Activated CD4-positive, CD25-positive, alpha-beta regulatory T cell treated with anti-CD3 and anti-CD28 coated beads, Interleukin-2, amount 50 U/mL, for 16 hours (primary cell): ENCODE measurements around the gene CERS4.
A peak's percentile ranks its signal among the peaks of the same experiment; 100 is the strongest.
"Not testable (repeated sequence)": the region's sequence is repeated elsewhere in the genome, so short reads cannot be mapped to it uniquely, and the experiment has no call there.

ENCODE experiments used
- DNase-seq: peaks from one replicate; pipeline ENCODE4 v3.0.0-alpha.2; 2020; ENCODE audit warnings: low read depth, low spot score

Gene CERS4, protein sequence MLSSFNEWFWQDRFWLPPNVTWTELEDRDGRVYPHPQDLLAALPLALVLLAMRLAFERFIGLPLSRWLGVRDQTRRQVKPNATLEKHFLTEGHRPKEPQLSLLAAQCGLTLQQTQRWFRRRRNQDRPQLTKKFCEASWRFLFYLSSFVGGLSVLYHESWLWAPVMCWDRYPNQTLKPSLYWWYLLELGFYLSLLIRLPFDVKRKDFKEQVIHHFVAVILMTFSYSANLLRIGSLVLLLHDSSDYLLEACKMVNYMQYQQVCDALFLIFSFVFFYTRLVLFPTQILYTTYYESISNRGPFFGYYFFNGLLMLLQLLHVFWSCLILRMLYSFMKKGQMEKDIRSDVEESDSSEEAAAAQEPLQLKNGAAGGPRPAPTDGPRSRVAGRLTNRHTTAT

DNA sequence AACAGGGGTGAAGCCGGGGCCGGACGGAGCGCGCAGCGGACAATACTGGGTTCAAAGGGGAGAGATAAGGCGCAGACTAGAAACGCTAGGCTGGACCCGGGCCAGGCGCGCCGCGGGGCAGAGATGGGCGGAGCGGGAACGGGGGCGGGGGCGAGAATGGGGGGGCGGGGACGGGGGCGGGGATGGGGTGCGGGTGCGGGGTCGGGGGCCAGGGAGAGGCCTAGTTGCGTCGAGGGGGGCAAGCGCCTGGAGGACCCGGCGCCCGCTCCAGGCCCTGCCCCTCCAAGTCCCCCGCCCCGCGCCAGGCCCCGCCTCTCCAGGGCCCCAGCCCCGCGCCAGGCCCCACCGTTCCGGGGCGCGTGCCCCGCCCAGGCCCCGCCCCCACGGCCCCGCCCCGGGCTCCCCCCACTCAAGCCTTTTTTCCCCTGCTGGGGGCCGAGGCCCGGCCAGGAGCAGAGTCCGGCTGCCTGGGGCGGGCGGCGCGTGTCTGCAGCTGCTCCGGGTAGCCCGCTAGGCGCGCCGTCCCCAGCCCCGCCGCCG, at the start of gene CERS4:
Gene CERS4, plus strand, starts transcription at position 449 of the 540 bp plus-strand sequence. CDS start 41,707 bp downstream, outside the sequence.
- peak; percentile 56 for DNase-seq

DNA sequence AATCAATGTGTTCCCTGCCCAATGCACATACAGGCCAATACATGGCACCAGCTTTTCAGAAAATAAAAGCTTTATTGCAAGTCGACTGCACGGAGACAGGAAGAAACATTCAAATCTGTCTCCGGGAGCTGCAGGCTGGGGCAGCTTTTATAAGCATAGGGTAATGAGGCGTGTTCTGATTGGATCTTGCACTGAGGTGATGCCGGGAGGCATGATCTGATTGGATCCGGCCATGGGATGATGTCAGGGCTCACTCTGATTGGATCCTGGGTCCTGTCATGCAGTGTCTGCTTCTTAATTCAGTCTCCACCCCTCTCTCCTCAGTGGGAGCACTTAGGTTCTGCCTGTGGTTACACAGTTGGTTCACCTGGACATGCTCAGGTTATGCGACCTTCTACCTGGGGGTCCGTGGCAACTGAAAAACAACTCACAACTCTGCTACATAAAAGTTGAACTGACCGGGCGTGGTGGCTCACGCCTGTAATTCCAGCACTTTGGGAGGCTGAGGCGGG, 48.0 kb upstream of the CERS4 start:
- DNase-seq, result no peak

DNA sequence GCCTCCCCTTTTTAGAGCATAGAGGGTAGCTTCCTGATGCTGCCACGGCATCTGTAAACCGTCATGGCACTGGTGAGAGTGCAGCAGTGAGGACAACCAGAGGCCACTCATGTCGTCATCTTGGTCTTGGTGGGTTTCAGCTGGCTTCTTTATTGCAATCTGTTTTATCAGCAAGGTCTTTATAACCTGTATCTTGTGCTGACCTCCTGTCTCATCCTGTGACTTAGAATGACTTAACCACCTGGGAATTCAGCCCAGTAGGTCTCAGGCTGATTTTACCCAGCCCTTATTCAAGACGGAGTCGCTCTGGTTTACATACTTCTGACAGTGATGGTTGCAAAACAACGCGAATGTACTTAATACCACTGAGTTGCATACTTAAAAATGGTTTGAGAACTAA, 45.4 kb upstream of the CERS4 start:
- DNase-seq, result no peak

DNA sequence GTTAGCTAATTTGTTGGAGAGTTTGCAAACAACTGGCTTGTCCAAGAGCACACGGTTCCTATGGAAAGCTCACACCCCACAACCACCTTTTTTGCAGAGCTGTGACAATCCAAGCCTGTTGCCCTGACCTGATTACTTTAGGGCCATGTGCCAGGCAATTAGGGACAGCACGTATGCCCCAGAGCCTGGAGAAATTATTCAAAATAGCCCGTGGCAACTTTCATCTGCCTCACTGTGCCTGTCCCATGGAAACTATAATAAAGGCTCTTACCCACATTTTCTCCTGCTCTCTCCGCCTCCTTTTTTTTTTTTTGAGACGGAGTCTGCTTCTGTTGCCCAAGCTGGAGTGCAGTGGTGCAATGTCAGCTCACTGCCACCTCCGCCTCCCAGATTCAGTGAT, 41.2 kb upstream of the CERS4 start:
- DNase-seq, result no peak

DNA sequence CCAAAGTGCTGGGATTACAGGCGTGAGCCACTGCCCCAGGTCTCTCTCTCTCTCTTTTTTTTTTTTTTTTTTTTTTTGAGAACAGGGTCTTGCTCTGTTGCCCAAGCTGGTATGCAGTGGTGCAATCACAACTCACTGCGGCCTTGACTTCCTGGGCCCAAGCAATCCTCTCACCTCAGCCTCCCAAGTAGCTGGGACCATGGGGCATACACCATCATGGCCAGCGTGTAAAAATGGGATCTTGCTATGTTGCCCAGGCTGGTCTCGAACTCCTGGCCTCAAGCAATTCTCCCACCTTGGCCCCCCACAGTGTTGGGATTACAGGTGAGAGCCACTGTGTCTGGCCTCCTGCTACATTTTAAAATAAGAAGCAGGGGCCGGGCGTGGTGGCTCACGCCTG, 40.6 kb upstream of the CERS4 start:
- no peak for DNase-seq

DNA sequence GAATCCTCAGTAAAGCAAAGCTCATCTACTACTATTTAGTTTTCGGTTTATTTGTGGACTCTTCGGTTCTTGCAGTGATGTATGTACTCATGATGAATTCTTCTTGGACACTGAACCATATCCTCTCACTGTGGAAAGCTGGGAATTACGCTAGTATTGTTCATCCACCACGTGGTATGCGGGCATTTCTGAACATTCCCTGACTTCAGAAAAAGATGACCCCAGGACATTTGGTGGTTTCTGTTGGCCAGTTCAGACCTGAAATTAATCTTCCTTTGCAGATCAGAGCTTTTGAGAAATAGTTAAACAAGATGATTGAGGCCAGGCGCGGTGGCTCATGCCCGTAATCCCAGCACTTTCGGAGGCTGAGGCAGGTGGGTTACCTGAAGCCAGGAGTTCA, 34.5 kb upstream of the CERS4 start:
- no peak for DNase-seq

DNA sequence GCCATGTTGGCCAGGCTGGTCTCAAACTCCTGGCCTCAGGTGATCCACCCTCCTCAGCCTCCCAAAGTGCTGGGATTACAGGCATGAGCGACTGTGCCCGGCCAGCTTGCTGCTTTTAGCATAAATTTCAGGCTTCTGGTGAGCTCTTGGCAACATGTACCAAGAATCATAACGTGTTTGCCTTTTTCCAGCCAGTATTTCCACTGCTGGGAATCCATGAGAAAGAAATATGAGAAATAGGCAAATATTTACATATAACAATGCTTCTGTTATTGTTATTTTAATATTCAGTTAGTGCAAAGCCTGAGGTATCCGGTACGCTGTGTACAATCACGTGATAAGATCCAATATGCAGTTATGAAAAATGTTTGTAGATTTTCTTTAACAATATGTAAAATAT, 29.2 kb upstream of the CERS4 start:
- no peak for DNase-seq

DNA sequence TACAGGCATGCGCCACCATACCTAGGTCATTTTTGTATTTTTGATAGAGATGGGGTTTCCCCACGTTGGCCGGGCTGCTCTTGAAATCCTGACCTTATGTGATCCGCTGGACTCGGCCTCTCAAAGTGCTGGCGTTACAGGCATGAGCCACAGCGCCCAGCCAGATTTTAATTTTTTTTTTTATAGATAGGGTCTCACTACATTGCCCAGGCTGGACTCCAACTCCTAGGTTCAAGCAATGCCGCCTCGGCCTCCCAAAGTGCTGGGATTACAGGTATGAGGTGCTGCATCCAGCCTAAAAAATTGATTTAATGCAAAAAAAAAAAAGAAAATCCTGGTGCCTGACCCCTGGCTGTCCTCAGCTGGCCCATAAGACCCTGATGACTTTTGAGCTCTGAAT, 24.9 kb upstream of the CERS4 start:
- no peak for DNase-seq

DNA sequence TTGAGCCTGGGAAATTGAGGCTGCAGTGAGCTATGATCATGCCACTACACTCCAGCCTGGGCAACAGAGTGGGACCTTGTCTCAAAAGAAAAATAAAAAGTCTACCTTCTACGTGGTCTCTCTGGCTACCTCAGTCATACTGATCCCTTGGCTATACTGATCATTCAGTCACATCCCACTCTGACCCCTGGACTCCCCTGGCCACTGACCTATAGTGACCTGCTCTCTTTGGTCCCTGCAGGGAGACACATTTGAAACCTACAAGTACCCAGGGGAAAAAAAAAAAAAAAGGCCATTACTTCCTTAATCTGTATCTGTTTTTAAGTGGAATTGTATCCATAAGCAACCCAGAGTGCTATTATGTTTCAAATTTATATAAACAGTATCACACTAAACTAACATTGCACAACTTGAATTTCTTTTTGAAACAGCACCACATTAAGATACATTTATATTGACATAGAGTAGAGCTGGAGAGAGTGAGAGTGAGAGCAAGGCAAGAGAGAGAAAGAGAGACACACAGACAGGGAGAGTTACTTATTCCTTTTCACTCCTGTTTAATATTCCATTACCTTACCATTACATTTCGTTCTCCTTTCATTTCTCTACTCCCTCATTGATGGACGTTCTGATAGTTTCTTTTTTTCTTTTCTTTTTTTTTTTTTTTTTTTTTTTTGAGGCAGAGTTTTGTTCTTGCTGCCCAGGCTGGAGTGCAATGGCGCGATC, 23.7 kb upstream of the CERS4 start:
- no peak for DNase-seq

DNA sequence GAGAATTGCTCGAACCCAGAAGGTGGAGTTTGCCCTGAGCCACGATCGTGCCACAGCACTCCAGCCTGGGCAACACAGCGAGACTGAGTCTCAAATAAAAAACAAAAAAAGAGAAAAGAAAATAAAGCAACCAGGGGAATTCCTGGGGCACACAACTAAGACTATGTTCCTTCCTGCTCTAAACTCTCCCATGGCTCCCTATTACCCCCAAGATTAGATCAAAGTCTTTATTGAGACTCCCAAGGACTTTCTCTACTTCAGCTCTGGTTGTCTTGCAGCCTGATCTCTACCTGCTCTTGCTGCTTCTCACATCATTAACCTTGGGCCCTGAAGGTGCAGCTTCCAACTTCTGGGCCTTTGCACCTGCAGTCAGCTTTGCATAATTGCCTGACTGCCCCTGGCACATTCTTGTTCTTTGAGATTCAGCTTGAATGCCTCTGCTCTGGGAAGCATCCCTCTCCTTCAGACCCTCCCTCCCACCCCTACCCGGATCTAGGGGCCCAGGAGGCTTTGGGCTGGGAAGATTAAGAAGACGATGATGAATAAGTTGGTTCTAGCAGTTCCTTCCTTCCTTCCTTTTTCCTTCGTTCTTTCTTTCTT, 16.8 kb upstream of the CERS4 start:
- DNase-seq, result no peak

DNA sequence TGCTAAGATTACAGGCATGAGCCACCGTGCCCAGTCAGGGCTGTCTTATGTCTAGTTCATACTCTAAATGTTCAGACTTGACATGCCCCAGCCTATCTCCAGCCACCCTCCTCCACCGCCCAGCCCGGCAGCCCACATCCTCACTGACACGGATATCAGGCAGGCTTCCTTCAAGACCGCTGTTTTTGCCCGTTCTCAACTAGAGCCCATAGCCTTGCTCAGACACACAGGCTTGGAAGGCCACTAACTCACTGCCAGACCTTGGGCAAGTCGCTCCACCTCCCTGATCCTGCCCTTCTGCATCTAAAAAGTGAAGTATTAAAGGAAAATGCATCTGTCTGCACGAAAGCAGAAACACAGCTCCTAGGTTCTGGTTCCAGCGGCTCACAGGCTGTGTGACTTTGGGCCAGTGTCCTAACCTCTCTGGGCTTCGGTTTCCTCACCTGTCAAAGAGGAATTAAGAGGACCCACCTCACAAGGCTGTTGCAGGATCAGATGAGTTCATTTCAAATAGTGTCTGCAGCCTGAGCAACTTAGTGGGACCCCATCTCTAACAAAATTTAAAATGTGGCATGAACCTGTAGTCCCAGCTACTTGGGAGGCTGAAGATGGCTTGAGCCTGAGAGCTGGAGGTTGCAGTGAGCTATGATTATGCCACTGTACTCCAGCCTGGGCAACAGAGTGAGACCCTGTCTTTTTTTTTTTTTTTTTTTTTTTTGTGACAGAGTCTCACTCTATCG, 14.5 kb upstream of the CERS4 start:
- no peak for DNase-seq

DNA sequence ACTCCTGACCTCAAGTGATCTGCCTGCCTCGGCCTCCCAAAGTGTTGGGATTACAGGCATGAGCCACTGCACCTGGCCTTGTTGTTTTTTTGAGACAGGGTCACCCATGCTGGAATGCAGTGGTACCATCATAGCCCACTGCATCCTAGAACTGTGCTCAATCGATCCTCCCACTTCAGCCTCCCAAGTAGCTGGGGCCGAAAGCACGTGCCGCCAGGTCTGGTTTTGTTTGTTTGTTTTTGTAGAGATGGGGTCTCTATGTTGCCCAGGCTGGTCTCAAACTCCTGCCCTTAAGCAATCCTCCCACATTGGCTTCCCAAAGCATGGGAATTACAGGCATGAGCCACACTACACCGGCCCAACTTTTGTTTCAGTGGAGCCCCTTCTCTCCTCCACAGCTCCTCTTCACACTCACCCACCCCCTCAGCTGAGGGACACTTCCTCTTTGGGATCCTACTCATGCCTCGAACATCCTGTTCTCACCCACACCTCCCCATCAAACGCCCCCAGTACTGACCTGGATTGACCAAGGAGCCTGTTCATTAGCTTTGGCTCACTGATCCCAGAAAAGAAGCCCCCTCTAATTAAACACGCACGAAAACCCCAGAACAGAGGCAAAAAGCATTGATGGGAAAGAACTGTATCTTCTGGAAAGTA, 12.8 kb upstream of the CERS4 start:
- no peak for DNase-seq

DNA sequence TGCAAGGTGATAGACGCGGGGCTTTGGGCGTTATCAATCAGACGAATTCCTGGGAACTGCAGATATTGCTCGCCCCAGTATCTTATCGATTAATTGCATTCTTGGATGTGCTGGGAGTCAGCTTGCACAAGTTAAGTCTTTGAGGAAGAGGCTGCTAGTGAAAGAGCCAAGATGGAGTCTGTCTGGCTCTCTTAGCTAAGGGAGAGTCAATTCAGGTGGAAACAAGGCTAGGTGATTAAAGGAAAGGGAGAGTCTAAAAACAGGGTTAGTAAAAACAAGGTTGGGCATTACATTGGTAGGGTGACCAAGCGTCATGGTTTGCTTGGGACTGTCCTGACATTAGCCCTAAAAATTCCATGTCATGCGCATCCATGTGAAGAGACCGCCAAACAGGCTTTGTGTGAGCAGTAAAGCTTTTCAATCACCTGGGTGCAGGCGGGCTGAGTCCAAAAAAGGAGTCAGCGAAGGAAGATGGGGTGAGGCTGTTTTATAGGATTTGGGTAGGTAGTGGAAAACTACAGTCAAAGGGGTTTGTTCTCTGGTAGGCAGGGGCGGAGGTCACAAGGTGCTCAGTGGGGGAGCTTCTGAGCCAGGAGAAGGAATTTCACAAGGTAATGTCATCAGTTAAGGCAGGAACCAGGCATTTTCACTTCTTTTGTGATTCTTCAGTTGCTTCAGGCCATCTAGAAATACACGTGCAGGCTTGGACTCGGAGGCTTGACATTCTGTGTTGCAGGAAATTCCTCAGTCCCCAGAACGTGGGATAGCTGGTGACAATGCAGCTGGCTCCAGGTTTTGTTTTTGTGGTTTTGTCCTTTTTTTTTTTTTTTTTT, 5.7 kb upstream of the CERS4 start:
- DNase-seq, result not testable (repeated sequence)

DNA sequence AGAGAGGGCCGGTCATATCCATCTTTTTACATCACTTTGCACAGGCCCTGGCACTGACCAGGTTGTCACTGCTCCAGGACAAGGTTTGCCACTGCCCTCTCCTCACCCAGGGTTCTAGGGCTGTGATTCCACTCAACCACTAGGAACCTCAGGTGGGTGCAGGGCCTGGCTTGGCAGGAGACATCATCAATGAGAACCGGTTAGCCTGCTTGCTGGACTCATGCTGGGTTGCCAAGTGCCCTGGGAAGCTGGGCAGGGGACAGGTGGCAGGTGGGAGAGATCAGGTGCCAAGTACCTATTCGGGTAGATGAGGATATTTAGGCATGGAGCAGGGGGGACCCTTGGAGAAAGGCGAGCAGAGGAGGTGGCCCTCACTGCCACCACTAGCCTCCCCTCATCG, 4.2 kb upstream of the CERS4 start:
- DNase-seq, result no peak

DNA sequence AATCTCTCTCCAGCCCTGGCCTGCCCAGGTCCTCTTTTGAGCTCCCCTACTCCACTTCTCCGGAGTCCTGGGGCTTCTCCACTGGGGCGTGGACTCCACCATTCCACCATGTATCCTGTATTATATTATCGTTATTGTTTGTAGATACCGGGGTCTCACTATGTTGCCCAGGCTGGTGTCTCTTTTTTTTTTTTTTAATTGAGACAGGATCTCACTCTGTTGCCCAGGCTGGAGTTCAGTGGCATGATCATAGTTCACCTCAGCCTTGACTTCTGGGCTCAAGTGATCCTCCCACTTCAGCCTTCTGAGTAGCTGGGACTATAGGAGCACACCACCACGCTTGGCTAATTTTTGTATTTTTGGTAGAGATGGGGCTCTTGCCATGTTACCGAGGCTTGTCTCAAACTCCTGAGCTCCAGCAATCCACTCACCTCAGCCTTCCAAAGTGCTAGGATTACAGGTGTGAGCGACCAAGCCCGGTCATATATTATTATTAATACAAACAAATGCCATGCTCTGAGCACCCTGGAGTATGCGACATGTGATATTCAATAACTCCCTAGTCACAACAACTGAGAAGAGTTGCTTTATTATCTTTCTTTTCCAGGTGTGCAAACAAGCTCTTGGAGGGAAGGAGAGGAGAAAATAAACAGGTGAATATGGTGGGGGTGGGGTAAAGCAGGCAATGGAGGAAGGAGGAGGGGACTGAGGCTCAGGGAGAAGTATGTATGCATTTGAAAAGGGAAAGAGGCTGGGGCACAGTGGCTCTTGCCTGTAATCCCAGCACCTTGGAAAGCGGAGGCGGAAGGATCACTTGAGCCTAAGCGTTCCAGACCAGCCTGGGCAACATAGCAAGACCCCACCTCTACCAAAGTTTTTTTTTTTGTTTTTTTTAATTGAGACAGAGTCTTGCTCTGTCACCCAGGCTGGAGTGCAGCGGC, 2.8 kb upstream of the CERS4 start:
- no peak for DNase-seq

DNA sequence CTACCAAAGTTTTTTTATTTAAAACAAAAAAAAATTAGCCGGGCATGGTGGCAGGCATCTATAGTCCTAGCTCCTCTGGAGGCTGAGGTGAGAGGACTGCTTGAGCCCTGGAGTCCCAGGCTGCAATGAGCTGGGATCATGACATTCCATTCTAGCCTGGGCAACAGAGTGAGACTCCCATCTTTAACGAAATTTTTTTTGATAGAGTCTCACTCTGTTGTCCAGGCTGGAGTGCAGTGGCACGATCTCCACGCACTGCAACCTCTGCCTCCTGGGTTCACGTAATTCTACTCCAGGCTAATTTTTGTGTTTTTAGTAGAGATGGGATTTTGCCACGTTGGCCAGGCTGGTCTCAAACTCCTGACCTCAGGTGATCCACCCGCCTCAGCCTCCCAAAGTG, 1.8 kb upstream of the CERS4 start:
- not testable (repeated sequence) for DNase-seq

DNA sequence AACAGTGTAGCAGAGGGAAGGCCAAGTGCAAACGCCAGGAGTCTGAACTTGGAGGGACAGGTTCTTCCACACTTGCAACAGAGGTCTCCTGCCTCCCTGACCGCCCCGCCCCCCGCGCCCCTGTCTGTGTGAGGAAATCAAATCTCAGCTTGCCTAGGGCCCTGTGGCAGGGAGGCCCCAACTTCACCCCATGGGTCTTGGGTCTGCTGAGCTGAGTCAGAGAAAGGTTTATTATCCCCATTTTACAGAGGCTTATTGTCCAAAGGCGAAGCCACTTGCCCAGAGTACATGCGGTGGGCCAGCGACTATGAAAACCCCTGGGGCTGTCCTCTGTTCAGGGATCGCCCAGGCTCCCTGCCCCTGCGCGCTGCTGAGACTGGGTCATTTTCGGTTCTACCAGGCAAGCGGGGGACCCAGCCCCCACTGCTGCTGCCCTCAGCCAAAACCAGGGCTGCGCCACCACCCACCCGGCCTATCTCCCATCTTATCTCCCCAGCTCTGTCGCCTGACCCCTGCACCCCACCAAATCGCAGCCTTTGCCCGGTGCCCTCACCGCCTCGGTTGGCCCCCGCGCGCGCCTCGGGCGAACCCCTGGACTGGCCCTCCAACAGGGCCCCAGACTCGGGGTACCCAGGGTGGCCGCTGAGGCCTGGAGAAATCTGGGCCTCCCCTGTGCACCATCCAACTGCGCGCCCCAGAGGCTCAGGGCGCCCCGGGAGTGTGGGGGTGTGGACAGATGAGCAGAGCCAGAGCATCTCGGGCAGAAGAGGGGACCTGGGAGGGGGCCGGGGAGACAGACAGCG, 850 bp upstream of the CERS4 start:
- DNase-seq, result no peak
